Testis (tissue), 2 donors: Measurements from ENCODE around the gene SYK.

Experiments
- POLR2A ChIP-seq: fragments of 450-650 bp; IDR thresholded peaks from one replicate; pipeline ENCODE4 v1.6.1; 2017; ENCODE audit warnings: antibody characterized with exemption, mild to moderate bottlenecking, moderate library complexity
- TF ChIP-seq, protein P1 (sequence below), 3 experiments: fragments of 450-650 bp in 2 of 3; fragments of 200-600 bp in 1 of 3; sonication (generic) in 1 of 3; IDR thresholded peaks; one replicate each; pipeline ENCODE4 v1.5.1; 2016 to 2019; ENCODE audit warnings: antibody characterized with exemption in 3 of 3, mild to moderate bottlenecking in 2 of 3, moderate library complexity in 1 of 3

GRCh38 chr9:90844326-90844725 lies 42.7 kb downstream of the SYK start:
- TF ChIP-seq, protein P1, sequence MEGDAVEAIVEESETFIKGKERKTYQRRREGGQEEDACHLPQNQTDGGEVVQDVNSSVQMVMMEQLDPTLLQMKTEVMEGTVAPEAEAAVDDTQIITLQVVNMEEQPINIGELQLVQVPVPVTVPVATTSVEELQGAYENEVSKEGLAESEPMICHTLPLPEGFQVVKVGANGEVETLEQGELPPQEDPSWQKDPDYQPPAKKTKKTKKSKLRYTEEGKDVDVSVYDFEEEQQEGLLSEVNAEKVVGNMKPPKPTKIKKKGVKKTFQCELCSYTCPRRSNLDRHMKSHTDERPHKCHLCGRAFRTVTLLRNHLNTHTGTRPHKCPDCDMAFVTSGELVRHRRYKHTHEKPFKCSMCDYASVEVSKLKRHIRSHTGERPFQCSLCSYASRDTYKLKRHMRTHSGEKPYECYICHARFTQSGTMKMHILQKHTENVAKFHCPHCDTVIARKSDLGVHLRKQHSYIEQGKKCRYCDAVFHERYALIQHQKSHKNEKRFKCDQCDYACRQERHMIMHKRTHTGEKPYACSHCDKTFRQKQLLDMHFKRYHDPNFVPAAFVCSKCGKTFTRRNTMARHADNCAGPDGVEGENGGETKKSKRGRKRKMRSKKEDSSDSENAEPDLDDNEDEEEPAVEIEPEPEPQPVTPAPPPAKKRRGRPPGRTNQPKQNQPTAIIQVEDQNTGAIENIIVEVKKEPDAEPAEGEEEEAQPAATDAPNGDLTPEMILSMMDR (IDR thresholded peaks at IDR 0.05) = no peak
- TF ChIP-seq POLR2A = no peak
